GM12875 (cell line): ENCODE measurements around the gene THEMIS.

ENCODE experiments used
- H3K4me3 ChIP-seq: one replicate; pipeline ENCODE4 v1.5.1; 2011; ENCODE audit warnings: low read depth, low read length, control low read depth
- CTCF ChIP-seq: IDR thresholded peaks from 2 replicates; pipeline ENCODE4 v1.5.1; 2011; ENCODE audit warnings: low read depth, mild to moderate bottlenecking, control low read depth, inconsistent platforms, low read length, moderate library complexity, borderline replicate concordance; ENCODE audit not compliant: insufficient read depth

THEMIS gene

GRCh38 chr6:127914240-127914639 lies 13.4 kb upstream of the THEMIS start:
- H3K4me3 ChIP-seq = no peak overlapping the region
- TF ChIP-seq CTCF = no peak

- TF ChIP-seq CTCF = no peak
- no peak overlapping the region for H3K4me3 ChIP-seq
Observed at GRCh38 chr6:127912914-127913313, 12.1 kb upstream of the THEMIS start.

GRCh38 chr6:127907960-127908640 lies 7.2 kb upstream of the THEMIS start:
- TF ChIP-seq CTCF = no peak
- H3K4me3 ChIP-seq = no peak overlapping the region

GRCh38 chr6:127904160-127904559 lies 3.3 kb upstream of the THEMIS start:
- no peak overlapping the region for H3K4me3 ChIP-seq
- TF ChIP-seq CTCF = no peak

GRCh38 chr6:127902933-127903332 lies 2.1 kb upstream of the THEMIS start:
- no peak overlapping the region for H3K4me3 ChIP-seq
- TF ChIP-seq CTCF = no peak

- no peak for TF ChIP-seq CTCF
Observed at GRCh38 chr6:127897484-127897883, 3.4 kb downstream of the THEMIS start.

GRCh38 chr6:127894051-127894450 lies 6.8 kb downstream of the THEMIS start:
- TF ChIP-seq CTCF = no peak
- H3K4me3 ChIP-seq = no peak overlapping the region

More at GRCh38 chr6:127897484-127897883, 3.4 kb downstream of the THEMIS start:
- H3K4me3 ChIP-seq = no peak overlapping the region
